Panc1 (cell line): ENCODE measurements around the gene HOXA9. TPM values are rescaled to one million over a fixed set of nuclear protein-coding genes. Genes with fewer than 3 reads are reported as not detected.

Experiments
- ATAC-seq: fragments of 200-7000 bp; cut with Tn5 transposase; 2 replicates; pipeline ENCODE4 v1.9.1; 2020; ENCODE audit warnings: mild to moderate bottlenecking, moderate library complexity
- BruUV-seq: library from RNA; stranded (reverse); fragments of 400-500 nt; replicated peaks from 2 replicates; lab custom pipeline; 2021; lab: Mats Ljungman, UMichigan
- CTCF ChIA-PET: fragments of 300-600 bp; sonication (Branson Sonifier 250); formaldehyde crosslinking; loops from one replicate; lab custom pipeline; 2022; ENCODE audit warnings: antibody characterized with exemption; lab: Charles Lee
- POLR2A ChIA-PET: fragments of 300-600 bp; sonication (Branson Sonifier 250); formaldehyde crosslinking; loops from one replicate; lab custom pipeline; 2022; ENCODE audit warnings: antibody characterized with exemption; lab: Charles Lee
- DNase-seq: peaks from one replicate; pipeline ENCODE4 v3.0.0-alpha.2; 2010; ENCODE audit warnings: low read depth, low spot score
- H3K27ac ChIP-seq: 2 replicates; pipeline ENCODE4 v1.5.1; 2011; ENCODE audit warnings: mild to moderate bottlenecking, low read length, inconsistent platforms
- H3K27me3 ChIP-seq: fragments of 200-500 bp; sonication (Bioruptor generic); 2 replicates; pipeline ENCODE4 v1.6.0; 2014; ENCODE audit warnings: low read length, inconsistent platforms; ENCODE audit not compliant: control insufficient read depth, insufficient read depth
- H3K36me3 ChIP-seq: fragments of 200-500 bp; sonication (Bioruptor generic); 2 replicates; pipeline ENCODE4 v1.5.1; 2014; ENCODE audit warnings: inconsistent platforms, mild to moderate bottlenecking, low read length, moderate library complexity; ENCODE audit not compliant: control insufficient read depth, insufficient read depth
- H3K4me1 ChIP-seq: 2 replicates; pipeline ENCODE4 v1.5.1; 2011; ENCODE audit warnings: inconsistent platforms, mild to moderate bottlenecking, low read length, moderate library complexity; ENCODE audit not compliant: control insufficient read depth, insufficient read depth
- H3K4me3 ChIP-seq, 2 experiments: 2 replicates each; pipeline ENCODE4 v1.5.1; 2011 to 2012; ENCODE audit warnings: low read depth in 2 of 2, low read length in 2 of 2, mild to moderate bottlenecking in 2 of 2, inconsistent platforms in 1 of 2, moderate library complexity in 1 of 2
- H3K9me3 ChIP-seq: fragments of 200-500 bp; sonication (Bioruptor generic); 2 replicates; pipeline ENCODE4 v1.5.1; 2014; ENCODE audit warnings: low read depth, mild to moderate bottlenecking, inconsistent platforms, low read length, moderate library complexity; ENCODE audit not compliant: control insufficient read depth, insufficient read depth
- POLR2AphosphoS5 ChIP-seq: IDR thresholded peaks from 2 replicates; pipeline ENCODE4 v1.6.1; 2012; ENCODE audit warnings: mild to moderate bottlenecking, low read depth, low read length, moderate library complexity
- SIN3A ChIP-seq: IDR thresholded peaks from 2 replicates; pipeline ENCODE4 v1.6.1; 2012; ENCODE audit warnings: low read depth, mild to moderate bottlenecking, low read length, moderate library complexity, borderline replicate concordance; ENCODE audit not compliant: insufficient read depth
- TCF7L2 ChIP-seq: IDR thresholded peaks from 2 replicates; pipeline ENCODE4 v1.6.1; 2011; ENCODE audit warnings: mild to moderate bottlenecking, low read depth, low read length, inconsistent platforms
- in situ Hi-C: cut with HindIII; loops from 2 replicates; pipeline ENCODE4 v1.10.0; 2016; ENCODE audit warnings: low sequenced_read_pairs, low pct_unique_long_range_greater_than_20kb
- intact Hi-C: fragments of 100-400 bp; cut with micrococcal nuclease; formaldehyde crosslinking; loops from one replicate; pipeline ENCODE4 v1.10.0; 2022; ENCODE audit not compliant: unreplicated experiment
- total RNA-seq: library from RNA; stranded (reverse); gene quantifications from one replicate; pipeline ENCODE4 v1.2.1, GENCODE V29; 2021; ENCODE audit not compliant: unreplicated experiment
- TF ChIP-seq, protein P1 (sequence below), 2 experiments: IDR thresholded peaks; 2 replicates each; pipeline ENCODE4 v1.6.1; 2011 to 2012; ENCODE audit warnings: low read depth in 2 of 2, control low read depth in 1 of 2, low read length in 1 of 2, mild to moderate bottlenecking in 1 of 2, moderate library complexity in 1 of 2; ENCODE audit not compliant: insufficient read depth in 1 of 2
- TF ChIP-seq, protein P2 (sequence below): fragments of 450-650 bp; IDR thresholded peaks from 2 replicates; pipeline ENCODE4 v1.5.1; 2017; ENCODE audit warnings: mild to moderate bottlenecking

The HOXA9 gene
- total RNA-seq, 1 experiment from 2014 or later, result not detected

DNA sequence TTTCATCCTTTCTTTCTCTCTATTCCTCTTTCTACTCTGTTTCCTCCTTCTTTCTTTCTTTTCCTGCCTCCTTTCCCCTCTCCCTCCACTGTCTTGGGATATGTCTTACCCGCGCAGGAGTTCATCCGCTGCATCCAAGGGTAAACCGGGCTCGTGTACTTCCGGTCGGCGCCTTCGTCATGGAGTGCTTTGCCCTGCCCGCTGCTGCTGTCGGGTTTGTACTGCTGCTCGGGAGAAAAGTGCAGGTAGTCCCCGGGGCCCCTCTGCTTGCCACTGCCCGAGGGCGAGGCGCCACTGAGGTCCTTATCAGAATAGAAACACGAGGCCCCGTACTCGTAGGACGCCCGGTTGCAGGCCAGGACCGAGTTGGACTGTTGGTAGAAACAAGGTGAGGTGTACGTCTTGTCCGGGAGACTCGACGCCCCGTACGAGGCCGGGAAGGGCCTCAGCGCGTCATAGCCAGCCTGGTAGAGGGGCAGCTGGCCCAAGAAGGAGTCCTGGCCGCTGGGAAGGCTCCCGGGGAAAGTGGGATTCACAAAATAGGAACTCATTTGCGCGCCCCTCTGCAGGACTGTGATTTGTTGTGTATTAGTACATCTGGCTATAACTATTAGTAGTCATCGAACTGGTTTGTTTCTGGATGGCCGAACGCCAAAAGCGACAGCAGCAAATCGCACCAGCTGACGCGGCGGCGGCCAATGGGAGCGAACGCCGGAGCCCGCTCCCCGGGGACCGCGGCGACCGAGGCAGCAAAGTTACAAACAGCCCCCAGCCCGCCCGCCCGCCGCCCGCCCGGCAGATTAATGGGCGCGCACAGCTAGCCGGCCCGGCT, 17.9 kb downstream of the HOXA9 start, which contains the start of gene HOXA6:
TSS of gene HOXA6 (minus strand) at position 576 of the 832 bp plus-strand sequence. CDS start at position 551, 25 bp downstream.
- peaks cover 22% of the 10 kb centered on the region for H3K4me1 ChIP-seq
- no peaks in the 10 kb centered on the region for H3K9me3 ChIP-seq
- ChIA-PET CTCF (no interaction called here), POLR2A (no interaction called here)
- no peaks in the 10 kb centered on the region for H3K27me3 ChIP-seq
- H3K36me3 ChIP-seq, result no peaks in the 10 kb centered on the region
- in situ Hi-C loops (no loop called here), intact Hi-C loops (no loop called here)
- no TSS peak for BruUV-seq
- no peak within 1 kb of the TSS for H3K4me3 ChIP-seq
- TF ChIP-seq, protein P1, sequence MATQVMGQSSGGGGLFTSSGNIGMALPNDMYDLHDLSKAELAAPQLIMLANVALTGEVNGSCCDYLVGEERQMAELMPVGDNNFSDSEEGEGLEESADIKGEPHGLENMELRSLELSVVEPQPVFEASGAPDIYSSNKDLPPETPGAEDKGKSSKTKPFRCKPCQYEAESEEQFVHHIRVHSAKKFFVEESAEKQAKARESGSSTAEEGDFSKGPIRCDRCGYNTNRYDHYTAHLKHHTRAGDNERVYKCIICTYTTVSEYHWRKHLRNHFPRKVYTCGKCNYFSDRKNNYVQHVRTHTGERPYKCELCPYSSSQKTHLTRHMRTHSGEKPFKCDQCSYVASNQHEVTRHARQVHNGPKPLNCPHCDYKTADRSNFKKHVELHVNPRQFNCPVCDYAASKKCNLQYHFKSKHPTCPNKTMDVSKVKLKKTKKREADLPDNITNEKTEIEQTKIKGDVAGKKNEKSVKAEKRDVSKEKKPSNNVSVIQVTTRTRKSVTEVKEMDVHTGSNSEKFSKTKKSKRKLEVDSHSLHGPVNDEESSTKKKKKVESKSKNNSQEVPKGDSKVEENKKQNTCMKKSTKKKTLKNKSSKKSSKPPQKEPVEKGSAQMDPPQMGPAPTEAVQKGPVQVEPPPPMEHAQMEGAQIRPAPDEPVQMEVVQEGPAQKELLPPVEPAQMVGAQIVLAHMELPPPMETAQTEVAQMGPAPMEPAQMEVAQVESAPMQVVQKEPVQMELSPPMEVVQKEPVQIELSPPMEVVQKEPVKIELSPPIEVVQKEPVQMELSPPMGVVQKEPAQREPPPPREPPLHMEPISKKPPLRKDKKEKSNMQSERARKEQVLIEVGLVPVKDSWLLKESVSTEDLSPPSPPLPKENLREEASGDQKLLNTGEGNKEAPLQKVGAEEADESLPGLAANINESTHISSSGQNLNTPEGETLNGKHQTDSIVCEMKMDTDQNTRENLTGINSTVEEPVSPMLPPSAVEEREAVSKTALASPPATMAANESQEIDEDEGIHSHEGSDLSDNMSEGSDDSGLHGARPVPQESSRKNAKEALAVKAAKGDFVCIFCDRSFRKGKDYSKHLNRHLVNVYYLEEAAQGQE (IDR thresholded peaks at IDR 0.05; ENCODE audit: insufficient read depth in 1 of 2, low read depth in 2 of 2, low read length in 1 of 2), result no peak
- TF ChIP-seq POLR2AphosphoS5, result no peak
- TF ChIP-seq SIN3A, result no peak
- TF ChIP-seq TCF7L2, result no peak
- TF ChIP-seq, protein P2, sequence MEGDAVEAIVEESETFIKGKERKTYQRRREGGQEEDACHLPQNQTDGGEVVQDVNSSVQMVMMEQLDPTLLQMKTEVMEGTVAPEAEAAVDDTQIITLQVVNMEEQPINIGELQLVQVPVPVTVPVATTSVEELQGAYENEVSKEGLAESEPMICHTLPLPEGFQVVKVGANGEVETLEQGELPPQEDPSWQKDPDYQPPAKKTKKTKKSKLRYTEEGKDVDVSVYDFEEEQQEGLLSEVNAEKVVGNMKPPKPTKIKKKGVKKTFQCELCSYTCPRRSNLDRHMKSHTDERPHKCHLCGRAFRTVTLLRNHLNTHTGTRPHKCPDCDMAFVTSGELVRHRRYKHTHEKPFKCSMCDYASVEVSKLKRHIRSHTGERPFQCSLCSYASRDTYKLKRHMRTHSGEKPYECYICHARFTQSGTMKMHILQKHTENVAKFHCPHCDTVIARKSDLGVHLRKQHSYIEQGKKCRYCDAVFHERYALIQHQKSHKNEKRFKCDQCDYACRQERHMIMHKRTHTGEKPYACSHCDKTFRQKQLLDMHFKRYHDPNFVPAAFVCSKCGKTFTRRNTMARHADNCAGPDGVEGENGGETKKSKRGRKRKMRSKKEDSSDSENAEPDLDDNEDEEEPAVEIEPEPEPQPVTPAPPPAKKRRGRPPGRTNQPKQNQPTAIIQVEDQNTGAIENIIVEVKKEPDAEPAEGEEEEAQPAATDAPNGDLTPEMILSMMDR, result no peak
- DNase-seq (no peak), ATAC-seq (no peak)
- H3K27ac ChIP-seq, result peak within 1 kb of the TSS; percentile 24

DNA sequence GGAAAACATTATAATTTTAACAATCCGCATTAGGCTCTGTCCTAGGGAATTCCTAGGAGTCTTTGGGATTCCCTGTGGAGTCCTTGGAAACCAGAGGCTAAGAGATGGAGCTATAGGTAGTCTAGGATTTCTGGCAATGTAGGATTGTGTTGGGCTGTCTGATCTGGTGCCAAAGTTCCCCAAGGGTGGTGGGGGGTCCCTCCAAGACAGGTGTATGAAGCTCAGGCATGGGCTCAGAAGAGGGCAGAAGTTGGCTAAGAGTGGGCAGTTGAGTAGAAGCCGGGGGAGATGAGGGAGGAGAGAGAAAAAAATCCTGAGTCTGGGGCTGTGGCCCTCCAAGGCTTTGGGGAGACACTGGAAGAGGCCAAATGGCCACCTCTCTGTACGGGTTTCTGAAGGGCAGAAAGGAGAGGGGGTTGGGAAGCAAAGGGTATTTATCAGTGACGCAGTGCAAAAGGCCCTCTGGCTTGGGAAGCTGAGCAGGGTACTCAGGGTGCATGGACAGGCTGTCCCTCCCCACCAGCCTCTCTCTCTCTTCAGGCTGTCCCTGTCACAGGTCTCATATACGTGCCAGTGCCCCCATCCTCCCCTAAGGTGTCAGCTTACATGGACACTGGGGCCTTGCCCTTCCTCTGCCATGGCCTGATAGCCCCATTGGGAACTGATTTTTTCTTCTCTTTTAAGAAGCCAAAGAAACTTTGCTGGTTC, 18.7 kb downstream of the HOXA9 start:
- intact Hi-C loops, result no loop called here
- CTCF ChIA-PET, result no interaction called here

More for the DNA sequence above, 18.7 kb downstream of the HOXA9 start:
- no TSS peak for BruUV-seq
- POLR2A ChIA-PET, result no interaction called here
- in situ Hi-C loops, result no loop called here
- TF ChIP-seq, protein P1 (IDR thresholded peaks at IDR 0.05; ENCODE audit: insufficient read depth in 1 of 2, low read depth in 2 of 2, low read length in 1 of 2), result no peak
- TF ChIP-seq TCF7L2 (no peak), POLR2AphosphoS5 (no peak), SIN3A (no peak)
- TF ChIP-seq, protein P2, result no peak
- H3K36me3 ChIP-seq, result no peaks in the 10 kb centered on the region
- H3K4me3 ChIP-seq, result no peak overlapping the region
- H3K4me1 ChIP-seq, result peaks cover 25% of the 10 kb centered on the region
- no peak overlapping the region for H3K27ac ChIP-seq
- DNase-seq, result no peak
- H3K9me3 ChIP-seq, result no peaks in the 10 kb centered on the region
- no peaks in the 10 kb centered on the region for H3K27me3 ChIP-seq
- ATAC-seq, result no peak
